H1 (cell line): ENCODE results near the gene C19orf44. TPM values are rescaled to one million over a fixed set of nuclear protein-coding genes. Genes with fewer than 3 reads are reported as not detected.
A peak's percentile ranks its signal among the peaks of the same experiment; 100 is the strongest.

Experiments used
- CTCF ChIA-PET: fragments of 300-600 bp; sonication (Branson Sonifier 250); formaldehyde crosslinking; loops from one replicate; lab custom pipeline; 2021; ENCODE audit not compliant: partially characterized antibody; lab: Charles Lee
- POLR2A ChIA-PET: fragments of 300-600 bp; sonication (Branson Sonifier 250); formaldehyde crosslinking; loops from one replicate; lab custom pipeline; 2021; ENCODE audit warnings: inconsistent platforms; ENCODE audit not compliant: partially characterized antibody; lab: Charles Lee
- DNase-seq, 2 experiments: peaks; one replicate each; pipeline versions ENCODE4 v3.0.0 to v3.0.0-alpha.2; 2010 to 2022; ENCODE audit warnings: low spot score in 2 of 2, low read depth in 1 of 2, mixed read lengths in 1 of 2
- FAIRE-seq: peaks from 2 replicates; lab custom pipeline; 2011; peaks lifted over from hg19 to GRCh38; lab: Jason Lieb, UNC
- H2AFZ ChIP-seq: 2 replicates; pipeline ENCODE4 v1.8.1; 2012; ENCODE audit warnings: low read length, inconsistent platforms
- H2AK5ac ChIP-seq: 2 replicates; pipeline ENCODE4 v1.6.1; 2013; ENCODE audit warnings: low read depth, low read length
- H2BK120ac ChIP-seq: replicated peaks from 2 replicates; pipeline ENCODE3; 2013; ENCODE audit warnings: low read depth, low read length, inconsistent platforms
- H2BK12ac ChIP-seq: 2 replicates; pipeline ENCODE4 v1.6.1; 2013; ENCODE audit warnings: low read depth, low read length
- H2BK15ac ChIP-seq: 2 replicates; pipeline ENCODE4 v1.6.1; 2013; ENCODE audit warnings: low read length
- H2BK20ac ChIP-seq: 2 replicates; pipeline ENCODE4 v1.6.1; 2013; ENCODE audit warnings: low read length
- H2BK5ac ChIP-seq: 2 replicates; pipeline ENCODE4 v1.6.1; 2013; ENCODE audit warnings: low read depth, low read length
- H3K14ac ChIP-seq: 2 replicates; pipeline ENCODE4 v1.6.1; 2013; ENCODE audit warnings: inconsistent platforms; ENCODE audit not compliant: insufficient read length
- H3K18ac ChIP-seq: 2 replicates; pipeline ENCODE4 v1.6.1; 2013; ENCODE audit warnings: low read length; ENCODE audit errors: extremely low read depth
- H3K23ac ChIP-seq: 2 replicates; pipeline ENCODE4 v1.6.1; 2013; ENCODE audit warnings: inconsistent platforms; ENCODE audit not compliant: insufficient read length
- H3K23me2 ChIP-seq: 2 replicates; pipeline ENCODE4 v1.6.1; 2013; ENCODE audit warnings: low read depth, low read length
- H3K27ac ChIP-seq: 2 replicates; pipeline ENCODE4 v1.6.1; 2011; ENCODE audit warnings: low read depth, low read length, inconsistent platforms
- H3K27me3 ChIP-seq, 4 experiments: replicated peaks in 1 of 4; 1 replicate in 1 of 4; 2 replicates in 3 of 4; pipeline versions ENCODE4 v1.6.1 to v1.8.1; 2011 to 2013; ENCODE audit warnings: low read length in 3 of 4, mild to moderate bottlenecking in 3 of 4, inconsistent platforms in 2 of 4, mixed read lengths in 2 of 4, moderate library complexity in 1 of 4; ENCODE audit not compliant: control insufficient read depth in 3 of 4, insufficient read depth in 3 of 4; ENCODE audit errors: extremely low read depth in 1 of 4
- H3K36me3 ChIP-seq, 4 experiments: 2 replicates each; pipeline versions ENCODE4 v1.6.1 to v1.8.1; 2011 to 2013; ENCODE audit warnings: mild to moderate bottlenecking in 4 of 4, low read length in 3 of 4, moderate library complexity in 2 of 4, control low read depth in 1 of 4, inconsistent platforms in 1 of 4; ENCODE audit not compliant: insufficient read depth in 4 of 4, control insufficient read depth in 2 of 4
- H3K4ac ChIP-seq: replicated peaks from 2 replicates; pipeline ENCODE3; 2013; ENCODE audit warnings: low read length, low read depth, mixed read lengths, inconsistent platforms; ENCODE audit not compliant: insufficient read length
- H3K4me1 ChIP-seq, 4 experiments: replicated peaks in 1 of 4; 1 replicate in 1 of 4; 2 replicates in 3 of 4; pipeline versions ENCODE4 v1.6.1 to v1.8.1; 2011 to 2013; ENCODE audit warnings: low read length in 3 of 4, inconsistent platforms in 2 of 4, mixed read lengths in 1 of 4; ENCODE audit not compliant: insufficient read depth in 4 of 4, control insufficient read depth in 3 of 4
- H3K4me2 ChIP-seq, 2 experiments: 2 replicates each; pipeline versions ENCODE4 v1.6.1 to v1.8.1; 2011 to 2013; ENCODE audit warnings: low read depth in 2 of 2, low read length in 2 of 2, control low read depth in 1 of 2, inconsistent platforms in 1 of 2, mild to moderate bottlenecking in 1 of 2; ENCODE audit not compliant: insufficient read depth in 1 of 2
- H3K4me3 ChIP-seq, 4 experiments: fragments of 200-600, 300-600 bp in 1 of 4; sonication (generic), shearing (Covaris generic), sonication (Bioruptor Twin) in 1 of 4; 2 replicates each; pipeline versions ENCODE4 v1.5.1 to v1.8.1; 2011 to 2016; ENCODE audit warnings: low read length in 4 of 4, low read depth in 3 of 4, control low read depth in 2 of 4, inconsistent platforms in 2 of 4, mild to moderate bottlenecking in 2 of 4, mixed read lengths in 1 of 4, moderate library complexity in 1 of 4; ENCODE audit not compliant: insufficient read depth in 2 of 4; ENCODE audit errors: extremely low read depth in 1 of 4
- H3K56ac ChIP-seq: replicated peaks from 2 replicates; pipeline ENCODE3; 2013; ENCODE audit warnings: low read depth, mild to moderate bottlenecking, mixed read lengths, low read length, inconsistent platforms; ENCODE audit not compliant: insufficient read length
- H3K79me1 ChIP-seq: 2 replicates; pipeline ENCODE4 v1.6.1; 2013; ENCODE audit warnings: low read depth, low read length, control low read depth
- H3K79me2 ChIP-seq, 2 experiments: 2 replicates each; pipeline versions ENCODE4 v1.6.1 to v1.8.1; 2012 to 2013; ENCODE audit warnings: low read length in 2 of 2, mild to moderate bottlenecking in 2 of 2, inconsistent platforms in 1 of 2; ENCODE audit not compliant: insufficient read depth in 2 of 2, control insufficient read depth in 1 of 2
- H3K9ac ChIP-seq, 4 experiments: replicated peaks in 1 of 4; 1 replicate in 1 of 4; 2 replicates in 3 of 4; pipeline versions ENCODE4 v1.6.1 to v1.8.1; 2011 to 2013; ENCODE audit warnings: low read depth in 3 of 4, low read length in 3 of 4, control low read depth in 2 of 4, mild to moderate bottlenecking in 2 of 4, moderate library complexity in 2 of 4, inconsistent platforms in 1 of 4; ENCODE audit errors: extremely low read depth in 1 of 4
- H3K9me3 ChIP-seq, 2 experiments: 2 replicates each; pipeline versions ENCODE4 v1.6.1 to v1.8.1; 2012 to 2013; ENCODE audit warnings: mild to moderate bottlenecking in 2 of 2, moderate library complexity in 2 of 2, control low read depth in 1 of 2, inconsistent platforms in 1 of 2, low read depth in 1 of 2, low read length in 1 of 2, mixed read lengths in 1 of 2; ENCODE audit not compliant: insufficient read depth in 2 of 2
- H4K20me1 ChIP-seq, 2 experiments: replicated peaks in 1 of 2; 2 replicates each; pipeline versions ENCODE3 to v1.8.1; 2011 to 2013; ENCODE audit warnings: inconsistent platforms in 2 of 2, low read length in 2 of 2, mild to moderate bottlenecking in 1 of 2; ENCODE audit not compliant: insufficient read depth in 2 of 2, control insufficient read depth in 1 of 2
- H4K5ac ChIP-seq: 2 replicates; pipeline ENCODE4 v1.6.1; 2013; ENCODE audit warnings: low read length, low read depth, mixed read lengths, inconsistent platforms; ENCODE audit not compliant: insufficient read length
- H4K8ac ChIP-seq: 2 replicates; pipeline ENCODE4 v1.8.0; 2013; ENCODE audit warnings: mild to moderate bottlenecking, moderate library complexity, low read length, inconsistent platforms; ENCODE audit not compliant: insufficient read depth; ENCODE audit errors: extremely low read depth
- H4K91ac ChIP-seq: replicated peaks from 2 replicates; pipeline ENCODE3; 2013; ENCODE audit warnings: low read length, mixed read lengths, inconsistent platforms; ENCODE audit not compliant: insufficient read length
- ATF2 ChIP-seq: IDR thresholded peaks from 2 replicates; pipeline ENCODE4 v1.6.1; 2012; ENCODE audit warnings: low read length, inconsistent platforms
- RNF2 ChIP-seq: fragments of 200-900, 300-1000 bp; sonication (generic); IDR thresholded peaks from 2 replicates; pipeline ENCODE4 v1.7.1; 2016; ENCODE audit warnings: borderline replicate concordance, low read depth, mild to moderate bottlenecking, antibody characterized with exemption, low read length; ENCODE audit not compliant: poor library complexity, severe bottlenecking; ENCODE audit errors: missing control alignments
- WGBS, 2 experiments: shearing (Covaris generic) in 1 of 2; methylation state at CpG; one replicate each; pipeline versions ENCODE4 v1.1.6 to v1.1.7; 2013 to 2015; ENCODE audit warnings: low lambda C conversion rate in 2 of 2, mixed read lengths in 2 of 2, inconsistent platforms in 1 of 2, low coverage in 1 of 2, missing lambda C conversion rate in 1 of 2; ENCODE audit not compliant: insufficient replicate concordance in 2 of 2, insufficient coverage in 1 of 2, insufficient read length in 1 of 2; ENCODE audit errors: extremely low coverage in 1 of 2, missing lambda C conversion rate in 1 of 2; 5-methylcytosine and 5-hydroxymethylcytosine counted together
- polyA plus RNA-seq, 7 experiments: library from polyadenylated mRNA; depleted of rRNA in 3 of 7; stranded (reverse) in 5 of 7; unstranded in 2 of 7; fragments of >200 nt in 5 of 7; fragments of 200-250 nt in 2 of 7; gene quantifications; 1 replicate in 5 of 7; 2 replicates in 1 of 7; 4 replicates in 1 of 7; pipeline versions ENCODE4 v1.2.1 to v1.2.3, GENCODE V29; 2011 to 2013; ENCODE audit warnings: missing spikeins in 2 of 7, mixed read lengths in 2 of 7
- total RNA-seq: library from RNA; stranded (reverse); fragmentation: NEBNext Ultra II Directional; extraction: Animal tissue kit (Norgen Biotek cat#: 25700); gene quantifications from 2 replicates; pipeline ENCODE4 v1.2.1, GENCODE V29; 2021

The C19orf44 gene
- total and polyA plus RNA-seq, 2 of the 8 experiments (the other 6 are each of a cell fraction or from before 2014, with no cell fraction given) = 2.1 to 4.5 TPM

- TF ChIP-seq RNF2 (no peak), ATF2 (no peak)
- TF ChIP-seq, all 59 proteins: peak for 0
- peaks cover 2 to 33% of the 10 kb centered on the region in 2 experiments for H4K20me1 ChIP-seq
- no peak overlapping the region for H2AK5ac ChIP-seq
- DNase-seq (no peak), FAIRE-seq (no peak)
- H2BK12ac ChIP-seq = no peak overlapping the region
- peak overlapping the region; percentile 5; the same call in 1 of the 2 replicates for H4K8ac ChIP-seq
- H3K4me3 ChIP-seq = no peak overlapping the region
- H3K9me3 ChIP-seq = no peaks in the 10 kb centered on the region
- H3K23me2 ChIP-seq = no peaks in the 10 kb centered on the region
- no peak overlapping the region for H4K91ac ChIP-seq
- no peak overlapping the region for H2BK5ac ChIP-seq
- peaks cover 47 to 90% (median 77%) of the 10 kb centered on the region in 4 experiments for H3K36me3 ChIP-seq
- no peak overlapping the region for H3K56ac ChIP-seq
- H3K79me1 ChIP-seq = no peaks in the 10 kb centered on the region
- no peak overlapping the region for H3K18ac ChIP-seq
- no peak overlapping the region for H3K14ac ChIP-seq
- H3K27me3 ChIP-seq = no peaks in the 10 kb centered on the region
- no peak overlapping the region for H3K23ac ChIP-seq
- H4K5ac ChIP-seq = no peak overlapping the region
- ChIA-PET POLR2A (interaction anchor here (0.6 to 2.3 kb wide), 9 partner anchors 9 to 162 kb away, joined by 3 to 9 read pairs (median 4); partner anchors contain the start of gene CHERP), CTCF (interaction anchor here (1.0 to 3.6 kb wide), 11 partner anchors 10 to 106 kb away, joined by 3 to 15 read pairs (median 3); no protein-coding TSS in a partner anchor)
- no peak overlapping the region for H2BK15ac ChIP-seq
- H3K27ac ChIP-seq = no peak overlapping the region
- H3K79me2 ChIP-seq = no peaks in the 10 kb centered on the region
- 86% methylated on average over 14 of the region's 14 CpGs; no CpG with 5 or more reads in 1 of the 2 experiments for WGBS, 2 experiments
- H2BK120ac ChIP-seq = no peak overlapping the region
- H3K4me1 ChIP-seq = no peaks in the 10 kb centered on the region
- no peak overlapping the region for H2BK20ac ChIP-seq
- H3K4ac ChIP-seq = no peak overlapping the region
- H2AFZ ChIP-seq = no peak overlapping the region
- no peak overlapping the region for H3K9ac ChIP-seq
- no peak overlapping the region for H3K4me2 ChIP-seq
These were observed 31.2 kb downstream of the C19orf44 start for GRCh38 chr19:16527334-16527935.
